ENCODE measurements around the gene KCNQ2. TPM values are rescaled to one million over a fixed set of nuclear protein-coding genes. Genes with fewer than 3 reads are reported as not detected.

The KCNQ2 gene
- total RNA-seq, 2 experiments from 2014 or later, result 0.10 to 0.12 TPM

DNA sequence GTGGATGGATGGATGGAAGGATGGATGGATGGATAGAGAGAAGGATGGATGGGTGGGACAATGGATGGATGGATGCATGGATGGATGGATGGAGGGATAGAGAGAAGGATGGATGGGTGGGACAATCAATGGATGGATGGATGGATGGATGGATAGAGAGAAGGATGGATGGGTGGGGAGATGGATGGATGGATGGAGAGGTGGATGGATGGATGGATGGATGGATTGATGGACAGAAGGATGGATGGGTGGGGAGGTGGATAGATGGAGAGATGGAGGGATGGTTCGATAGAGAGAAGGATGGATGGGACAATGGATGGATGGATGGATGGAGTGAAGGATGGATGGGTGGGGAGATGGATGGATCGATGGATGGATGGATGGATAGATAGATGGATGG, 20.1 kb upstream of the KCNQ2 start:
- ChIA-PET CTCF (no interaction called here), POLR2A (no interaction called here)
- no peak for DNase-seq
- H3K4me1 Mint-ChIP-seq, result peaks cover 2% of the 10 kb centered on the region
- H3K4me3 Mint-ChIP-seq, result no peak overlapping the region
- H3K9me3 Mint-ChIP-seq, result no peaks in the 10 kb centered on the region
- peaks cover 16% of the 10 kb centered on the region for H3K27me3 Mint-ChIP-seq
- H3K36me3 Mint-ChIP-seq (ENCODE audit: low read depth), result no peaks in the 10 kb centered on the region
- no peak overlapping the region for H3K27ac Mint-ChIP-seq

DNA sequence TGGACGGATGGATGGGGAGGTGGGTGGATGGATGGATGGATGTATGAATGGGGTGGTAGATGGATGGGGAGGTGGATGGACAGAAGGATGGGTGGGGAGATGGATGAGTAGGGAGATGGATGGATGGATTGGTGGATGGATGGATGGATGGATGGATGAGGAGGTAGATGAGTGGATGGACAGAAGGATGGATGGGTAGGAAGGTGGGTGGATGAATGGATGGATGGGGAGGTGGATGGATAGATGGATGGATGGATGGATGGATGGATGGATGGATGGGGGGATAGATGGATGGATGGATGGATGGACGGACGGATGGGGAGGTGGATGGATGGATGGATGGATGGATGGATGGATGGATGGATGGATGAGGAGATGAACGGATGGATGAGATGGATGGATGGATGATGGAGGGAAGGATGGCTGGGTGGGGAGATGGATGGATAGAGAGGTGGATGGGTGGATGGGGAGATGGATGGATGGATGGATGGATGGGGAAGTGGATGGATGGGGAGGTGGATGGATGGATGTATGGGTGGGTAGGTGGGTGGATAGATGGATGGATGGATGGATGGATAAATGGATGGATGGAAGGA, 19.3 kb upstream of the KCNQ2 start:
- POLR2A ChIA-PET, result no interaction called here
- no peaks in the 10 kb centered on the region for H3K36me3 Mint-ChIP-seq (ENCODE audit: low read depth)

DNA sequence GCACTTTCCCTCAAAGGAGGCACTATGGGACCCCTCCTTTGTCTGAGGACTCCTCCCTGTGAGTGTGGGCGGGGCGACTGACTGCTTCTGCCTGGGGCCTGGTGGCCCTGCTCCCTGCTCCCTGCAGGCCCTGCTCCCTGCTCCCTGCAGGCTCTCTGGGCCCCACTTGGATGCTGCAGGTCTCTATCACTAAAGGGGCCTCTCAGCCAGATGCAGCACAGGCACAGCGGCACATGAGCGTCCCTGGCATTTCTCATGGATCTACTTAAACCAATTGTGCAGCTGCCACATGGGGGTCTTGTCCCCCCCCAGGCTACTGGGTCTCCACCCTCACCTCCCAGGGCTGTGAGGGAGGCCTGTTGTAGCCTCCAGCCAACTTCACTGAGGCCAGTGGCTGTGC, 18.6 kb upstream of the KCNQ2 start:
- Mint-ChIP-seq H3K36me3 (ENCODE audit: low read depth) (no peaks in the 10 kb centered on the region), H3K4me1 (no peaks in the 10 kb centered on the region), H3K4me3 (no peak overlapping the region), H3K9me3 (no peaks in the 10 kb centered on the region), H3K27ac (no peak overlapping the region), H3K27me3 (peaks cover 13% of the 10 kb centered on the region)
- POLR2A ChIA-PET, result no interaction called here
- no peak for DNase-seq
- CTCF ChIA-PET, result no interaction called here

More for the DNA sequence above, 19.3 kb upstream of the KCNQ2 start:
- Mint-ChIP-seq H3K9me3 (no peaks in the 10 kb centered on the region), H3K27ac (no peak overlapping the region), H3K4me3 (no peak overlapping the region), H3K27me3 (peaks cover 14% of the 10 kb centered on the region), H3K4me1 (peaks cover 2% of the 10 kb centered on the region)
- DNase-seq, result no peak
- CTCF ChIA-PET, result no interaction called here

DNA sequence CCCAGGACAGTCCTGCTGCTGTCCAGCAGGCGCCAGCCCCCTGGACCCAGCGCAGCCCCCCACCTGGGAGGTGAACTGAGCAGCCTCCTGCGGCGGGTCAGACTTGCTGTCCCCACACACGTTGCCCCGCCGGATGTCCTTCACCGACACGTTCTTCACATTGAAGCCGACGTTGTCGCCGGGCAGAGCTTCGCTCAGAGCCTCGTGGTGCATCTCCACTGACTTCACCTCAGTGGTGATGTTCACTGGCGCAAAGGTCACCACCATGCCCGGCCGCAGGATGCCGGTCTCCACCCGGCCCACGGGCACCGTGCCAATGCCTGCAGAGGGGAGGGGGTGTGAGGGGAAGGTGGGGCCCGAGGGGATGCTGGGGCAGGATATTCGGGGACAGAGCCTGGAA, 18.0 kb upstream of the KCNQ2 start:
- no peaks in the 10 kb centered on the region for H3K9me3 Mint-ChIP-seq
- no peak overlapping the region for H3K27ac Mint-ChIP-seq

DNA sequence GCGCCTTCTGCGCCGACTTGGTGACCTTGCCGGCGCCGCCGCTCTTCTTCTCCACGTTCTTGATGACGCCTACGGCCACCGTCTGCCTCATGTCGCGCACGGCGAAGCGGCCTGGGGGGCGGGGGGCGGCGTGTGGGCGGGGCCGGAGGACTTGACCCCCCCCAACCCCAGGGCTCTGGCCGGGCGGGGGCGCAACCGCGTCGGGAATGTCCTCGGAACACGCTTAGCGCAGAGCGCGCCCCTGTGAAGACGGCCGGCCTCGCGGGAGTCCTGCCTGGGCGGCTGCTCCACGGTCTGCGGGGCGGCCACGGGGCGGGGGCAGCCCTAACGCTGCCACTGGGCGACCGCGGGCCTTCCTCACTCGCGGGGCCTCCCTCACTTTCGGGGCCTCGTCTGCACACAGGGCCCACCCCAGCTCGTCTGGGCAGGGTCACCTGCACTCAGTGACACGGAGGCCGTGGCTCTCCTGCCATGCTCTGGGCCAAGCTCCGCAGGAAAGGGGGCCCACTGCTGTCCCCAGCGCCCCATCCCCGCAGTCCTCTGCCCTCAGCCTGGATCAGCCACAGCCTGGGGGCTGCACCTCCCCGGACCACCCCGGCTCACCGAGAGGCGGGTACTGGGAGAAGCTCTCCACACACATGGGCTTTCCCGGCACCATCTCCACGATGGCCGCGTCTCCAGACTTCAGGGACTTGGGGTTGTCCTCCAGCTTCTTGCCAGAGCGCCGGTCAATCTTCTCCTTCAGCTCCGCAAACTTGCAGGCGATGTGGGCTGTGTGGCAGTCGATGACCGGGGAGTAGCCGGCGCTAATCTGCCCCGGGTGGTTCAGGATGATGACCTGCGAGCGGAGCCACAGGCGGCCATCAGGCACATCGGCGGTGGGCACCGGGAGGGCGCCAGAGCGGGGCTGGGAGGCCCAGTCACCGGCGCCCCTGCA, 16.1 kb upstream of the KCNQ2 start:
- no peak for DNase-seq
- Mint-ChIP-seq H3K4me3 (no peak overlapping the region), H3K27ac (no peak overlapping the region), H3K9me3 (no peaks in the 10 kb centered on the region), H3K4me1 (no peaks in the 10 kb centered on the region), H3K36me3 (ENCODE audit: low read depth) (no peaks in the 10 kb centered on the region), H3K27me3 (peaks cover 15% of the 10 kb centered on the region)
- POLR2A ChIA-PET, result no interaction called here
- CTCF ChIA-PET, result no interaction called here

More for the DNA sequence above, 18.0 kb upstream of the KCNQ2 start:
- peaks cover 12% of the 10 kb centered on the region for H3K27me3 Mint-ChIP-seq
- CTCF ChIA-PET, result no interaction called here
- H3K36me3 Mint-ChIP-seq (ENCODE audit: low read depth), result no peaks in the 10 kb centered on the region
- H3K4me1 Mint-ChIP-seq, result no peaks in the 10 kb centered on the region
- DNase-seq, result no peak
- H3K4me3 Mint-ChIP-seq, result no peak overlapping the region
- POLR2A ChIA-PET, result no interaction called here

DNA sequence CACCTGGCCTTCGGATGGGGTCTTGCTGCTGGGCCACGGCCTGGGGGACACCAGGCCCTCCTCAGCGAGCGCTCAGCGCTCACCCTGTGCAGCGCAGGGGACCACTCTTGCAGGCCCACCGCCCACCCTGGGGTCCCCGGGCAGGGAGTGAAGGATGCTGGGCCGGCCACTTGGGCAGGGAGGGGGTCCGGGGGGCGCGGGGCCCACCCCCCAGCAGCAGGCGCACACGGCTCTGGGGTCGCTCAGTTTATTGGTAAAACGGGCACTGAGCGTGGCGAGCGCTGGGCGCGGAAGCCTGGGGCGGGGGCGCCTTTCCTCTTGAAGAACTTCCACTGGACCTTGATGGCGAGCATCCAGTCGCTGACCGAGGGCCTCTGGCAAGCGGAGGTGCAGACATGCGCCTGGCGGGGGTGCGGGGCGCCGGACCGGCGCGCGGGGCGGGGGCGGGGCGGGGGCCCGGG, 15.4 kb upstream of the KCNQ2 start:
- no peak for DNase-seq
- Mint-ChIP-seq H3K9me3 (no peaks in the 10 kb centered on the region), H3K36me3 (ENCODE audit: low read depth) (no peaks in the 10 kb centered on the region), H3K27me3 (peaks cover 17% of the 10 kb centered on the region), H3K4me1 (no peaks in the 10 kb centered on the region), H3K4me3 (no peak overlapping the region), H3K27ac (no peak overlapping the region)
- ChIA-PET CTCF (interaction anchor here (1.5 kb wide), 1 partner anchor 9 kb away, joined by 3 read pairs; no protein-coding TSS in a partner anchor), POLR2A (no interaction called here)

DNA sequence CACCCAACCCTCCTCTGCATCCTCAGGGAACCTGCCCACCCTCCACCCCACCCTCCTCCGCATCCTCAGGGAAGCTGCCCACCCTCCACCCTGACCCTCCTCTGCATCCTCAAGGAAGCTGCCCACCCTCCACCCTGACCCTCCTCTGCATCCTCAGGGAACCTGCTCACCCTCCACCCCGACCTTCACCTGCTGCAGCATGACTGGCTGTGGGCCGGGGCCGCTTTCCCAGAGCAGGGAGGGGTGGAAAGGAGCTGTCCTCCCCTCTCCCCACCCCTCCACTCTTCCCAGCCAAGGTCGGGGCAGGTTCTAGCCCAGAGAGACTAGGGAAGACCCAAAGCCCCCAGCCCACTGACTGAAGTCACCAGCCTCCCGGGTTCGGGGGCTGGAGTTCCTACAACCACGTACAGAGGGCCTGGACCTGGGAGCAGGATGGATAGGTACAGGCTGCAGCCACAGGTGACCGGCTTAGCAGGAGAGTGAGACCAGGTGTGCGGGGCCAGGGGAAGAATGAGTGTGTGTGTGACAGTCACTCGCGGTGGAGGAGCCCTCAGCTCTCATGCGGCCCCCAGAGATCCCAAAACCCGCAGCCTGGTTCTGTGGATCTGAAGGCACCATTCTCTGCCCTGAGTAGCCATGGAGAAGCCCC, 14.8 kb upstream of the KCNQ2 start:
- CTCF ChIA-PET, result interaction anchor here (1.5 kb wide), 1 partner anchor 9 kb away, joined by 3 read pairs; no protein-coding TSS in a partner anchor
- no peak overlapping the region for H3K27ac Mint-ChIP-seq
- H3K27me3 Mint-ChIP-seq, result peaks cover 18% of the 10 kb centered on the region
- POLR2A ChIA-PET, result no interaction called here
- H3K9me3 Mint-ChIP-seq, result no peaks in the 10 kb centered on the region
- no peak for DNase-seq
- H3K4me1 Mint-ChIP-seq, result no peaks in the 10 kb centered on the region
- H3K36me3 Mint-ChIP-seq (ENCODE audit: low read depth), result no peaks in the 10 kb centered on the region
- H3K4me3 Mint-ChIP-seq, result no peak overlapping the region

DNA sequence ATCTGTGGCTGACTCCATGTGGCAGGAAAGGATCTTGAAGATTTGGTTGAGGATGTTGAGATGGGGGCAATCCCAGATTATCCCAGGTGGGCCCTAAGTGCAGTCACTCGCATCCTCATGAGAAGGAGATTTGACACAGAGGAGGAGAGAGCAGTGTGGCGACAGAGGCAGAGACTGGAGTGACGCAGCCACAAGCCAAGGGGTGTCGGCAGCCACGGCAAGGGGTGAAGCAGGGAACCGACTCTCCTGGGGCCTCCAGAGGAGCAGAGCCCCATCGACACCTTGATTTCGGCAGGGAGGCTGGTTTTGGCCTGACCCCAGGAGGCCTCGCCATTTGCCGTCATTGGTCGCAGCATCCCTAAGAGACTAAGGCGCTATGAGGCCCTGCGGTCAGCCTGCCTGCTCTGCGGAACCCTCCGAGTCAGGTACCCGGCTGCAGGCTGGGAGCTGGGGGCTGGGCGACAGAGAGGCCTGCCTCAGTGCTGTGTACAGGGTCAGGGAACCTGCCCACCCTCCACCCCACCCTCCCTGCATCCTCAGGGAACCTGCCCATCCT, 13.9 kb upstream of the KCNQ2 start:
- peaks cover 17% of the 10 kb centered on the region for H3K27me3 Mint-ChIP-seq
- H3K36me3 Mint-ChIP-seq (ENCODE audit: low read depth), result no peaks in the 10 kb centered on the region
- no peak for DNase-seq
- no peak overlapping the region for H3K4me3 Mint-ChIP-seq
- H3K27ac Mint-ChIP-seq, result no peak overlapping the region
- ChIA-PET CTCF (interaction anchor here (1.5 kb wide), 1 partner anchor 10 kb away, joined by 3 read pairs; no protein-coding TSS in a partner anchor), POLR2A (no interaction called here)
- H3K9me3 Mint-ChIP-seq, result no peaks in the 10 kb centered on the region
- no peaks in the 10 kb centered on the region for H3K4me1 Mint-ChIP-seq

DNA sequence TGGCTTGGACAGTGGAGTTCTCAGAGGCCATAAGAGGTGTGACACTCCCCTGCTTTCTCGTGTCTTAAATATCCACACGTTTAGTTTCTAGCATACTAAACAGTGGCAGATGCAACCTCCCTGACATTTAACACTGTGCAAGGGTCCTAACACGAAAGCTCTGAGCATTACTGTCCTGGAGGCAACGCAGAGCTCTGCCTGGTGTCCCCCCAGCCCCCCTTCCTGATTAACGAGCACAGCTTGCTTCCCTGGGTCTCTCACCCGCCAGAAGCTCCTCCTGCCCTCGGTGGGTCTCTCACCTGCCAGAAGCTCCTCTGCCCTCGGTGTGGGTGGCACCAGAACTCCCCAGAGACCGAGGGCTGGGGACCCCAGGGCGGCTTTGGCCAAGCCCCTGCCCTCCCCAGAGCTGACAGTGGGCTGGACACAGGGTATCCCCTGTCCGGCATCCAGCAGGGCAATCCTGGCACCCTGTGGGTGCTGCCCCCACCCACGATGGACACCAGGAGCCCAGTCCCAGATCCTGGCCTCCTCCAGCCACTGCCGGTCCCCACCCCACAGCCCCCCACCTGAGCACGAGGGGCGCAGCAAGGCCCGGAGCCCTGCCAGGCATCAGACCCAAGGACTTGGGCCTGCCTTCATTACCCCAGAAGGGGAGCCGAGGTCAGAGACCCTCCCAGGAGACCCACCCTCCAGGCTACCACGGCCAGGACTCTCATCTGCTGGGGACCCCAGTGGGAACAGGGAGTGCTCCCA, 12.4 kb upstream of the KCNQ2 start:
- ChIA-PET CTCF (no interaction called here), POLR2A (no interaction called here)
- Mint-ChIP-seq H3K4me1 (no peaks in the 10 kb centered on the region), H3K27ac (no peak overlapping the region), H3K36me3 (ENCODE audit: low read depth) (no peaks in the 10 kb centered on the region), H3K4me3 (no peak overlapping the region), H3K27me3 (peaks cover 20% of the 10 kb centered on the region), H3K9me3 (no peaks in the 10 kb centered on the region)
- no peak for DNase-seq

DNA sequence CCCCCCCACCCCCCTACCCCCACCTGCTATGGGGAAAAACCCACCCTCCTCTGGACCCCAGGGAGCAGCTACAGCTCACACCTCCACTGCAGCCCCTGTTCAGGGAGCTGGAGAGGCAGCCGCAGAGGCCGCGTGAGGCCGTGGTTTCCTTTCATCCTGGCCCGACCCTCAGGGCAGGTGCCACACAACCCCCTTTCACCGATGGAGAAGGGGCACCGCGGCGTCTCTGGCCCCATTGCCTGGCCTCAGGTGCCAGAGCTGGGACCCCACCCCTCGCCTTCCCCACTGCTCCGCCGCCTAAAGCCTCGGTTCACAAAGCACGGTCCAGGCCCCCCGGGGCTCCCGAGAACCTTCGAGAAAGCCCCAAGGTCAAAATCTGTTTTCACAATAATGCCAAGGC, 11.8 kb upstream of the KCNQ2 start:
- H3K4me1 Mint-ChIP-seq, result no peaks in the 10 kb centered on the region
- H3K9me3 Mint-ChIP-seq, result no peaks in the 10 kb centered on the region
- DNase-seq, result no peak
- no peaks in the 10 kb centered on the region for H3K36me3 Mint-ChIP-seq (ENCODE audit: low read depth)
- no peak overlapping the region for H3K4me3 Mint-ChIP-seq
- POLR2A ChIA-PET, result no interaction called here
- peaks cover 15% of the 10 kb centered on the region for H3K27me3 Mint-ChIP-seq
- H3K27ac Mint-ChIP-seq, result no peak overlapping the region
- CTCF ChIA-PET, result no interaction called here

DNA sequence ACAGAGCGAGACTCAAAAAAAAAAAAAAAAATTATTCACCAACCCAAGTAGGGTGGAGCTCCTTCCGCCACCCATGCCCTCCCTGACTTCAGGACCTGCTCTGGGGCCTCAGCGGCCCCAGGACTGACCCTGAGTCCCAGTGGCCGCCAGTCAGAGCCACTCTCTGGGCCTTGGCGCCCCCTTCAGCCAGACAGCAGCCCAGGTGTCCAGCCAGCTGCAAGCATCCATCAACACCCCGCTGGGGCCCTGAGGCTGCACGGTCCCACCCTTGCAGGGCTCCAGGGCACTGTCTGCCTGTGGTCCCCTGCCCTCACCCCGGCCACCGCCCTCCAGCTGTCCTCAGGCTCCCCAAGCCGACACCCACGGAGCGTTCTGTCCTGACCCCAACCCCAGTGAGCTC, 11.4 kb upstream of the KCNQ2 start:
- ChIA-PET CTCF (interaction anchor here (0.7 kb wide), 1 partner anchor 605 kb away, joined by 3 read pairs; no protein-coding TSS in a partner anchor), POLR2A (no interaction called here)
- Mint-ChIP-seq H3K4me3 (no peak overlapping the region), H3K27me3 (peaks cover 15% of the 10 kb centered on the region), H3K4me1 (no peaks in the 10 kb centered on the region), H3K36me3 (ENCODE audit: low read depth) (no peaks in the 10 kb centered on the region), H3K27ac (no peak overlapping the region), H3K9me3 (no peaks in the 10 kb centered on the region)
- DNase-seq, result no peak

DNA sequence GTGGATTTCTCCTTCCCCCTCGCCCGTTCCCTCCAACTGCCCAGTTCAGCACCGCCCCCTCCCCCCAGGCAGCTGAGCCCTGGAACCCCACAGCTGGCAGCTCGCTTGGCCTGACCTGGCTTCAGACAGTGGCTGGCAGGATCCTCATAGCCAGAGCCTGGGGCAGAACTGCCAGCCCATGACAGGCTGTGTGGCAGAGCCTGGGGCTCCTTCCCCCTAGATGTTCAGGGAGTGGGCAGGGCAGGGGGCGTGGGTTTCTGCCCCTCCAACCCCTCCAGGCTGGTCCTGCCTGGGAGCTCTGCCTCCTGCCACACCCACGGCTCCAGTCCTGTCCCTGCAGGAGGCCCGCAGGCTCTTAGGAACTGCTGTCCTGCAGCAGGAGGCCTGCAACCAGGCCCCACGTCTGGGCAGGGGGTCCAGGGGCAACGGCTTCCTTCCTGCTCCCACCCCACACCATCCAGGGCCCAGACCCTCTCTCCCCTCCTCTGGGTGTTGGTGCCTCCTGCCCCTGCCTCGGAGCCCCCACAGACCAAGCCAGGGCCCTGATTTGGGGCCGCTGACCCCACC, 9.6 kb upstream of the KCNQ2 start:
- Mint-ChIP-seq H3K4me1 (no peaks in the 10 kb centered on the region), H3K9me3 (no peaks in the 10 kb centered on the region), H3K27ac (no peak overlapping the region), H3K27me3 (peaks cover 11% of the 10 kb centered on the region), H3K4me3 (no peak overlapping the region), H3K36me3 (ENCODE audit: low read depth) (no peaks in the 10 kb centered on the region)
- DNase-seq, result no peak
- ChIA-PET POLR2A (no interaction called here), CTCF (interaction anchor here (0.8 kb wide), 1 partner anchor 30 kb away, joined by 3 read pairs; no protein-coding TSS in a partner anchor)

All from activated CD4-positive, alpha-beta T cell treated with anti-CD3 and anti-CD28 coated beads, Interleukin-2, amount 10 ng/mL, durations not matched to agents 7 days and 5 days (primary cell).